LNCaP clone FGC (cell line): Measurements from ENCODE around the gene WDR64.

Experiments
- DNase-seq: peaks from one replicate; pipeline ENCODE4 v3.0.0-alpha.2; 2011; ENCODE audit warnings: low read depth
- H3K4me3 ChIP-seq: 2 replicates; pipeline ENCODE4 v1.5.1; 2011; ENCODE audit warnings: mild to moderate bottlenecking, low read depth, low read length, control low read depth
- TF ChIP-seq, protein P1 (sequence below): IDR thresholded peaks from 2 replicates; pipeline ENCODE4 v1.5.1; 2012; ENCODE audit warnings: mild to moderate bottlenecking; ENCODE audit not compliant: control insufficient read depth, insufficient read depth; ENCODE audit errors: extremely low read depth

The WDR64 gene

DNA sequence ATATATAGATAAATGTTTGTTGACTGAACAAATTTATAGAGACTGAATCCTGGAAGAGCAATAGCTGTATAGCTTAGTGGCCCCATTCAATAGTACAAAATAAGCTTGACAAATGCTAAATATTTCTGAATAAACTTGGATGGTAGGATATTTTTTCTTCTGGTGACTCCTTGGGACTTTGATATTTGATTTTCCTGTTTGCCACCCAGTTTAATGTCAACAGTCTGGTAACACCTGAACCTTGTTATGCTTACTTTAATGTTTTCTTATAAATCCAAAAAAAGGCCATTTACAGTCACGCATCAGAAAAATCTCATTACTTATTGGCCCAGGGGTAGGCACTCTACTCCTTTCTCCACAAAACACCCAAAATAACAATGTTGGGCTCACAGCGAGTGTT, 30.8 kb downstream of the WDR64 start:
- TF ChIP-seq, protein P1, sequence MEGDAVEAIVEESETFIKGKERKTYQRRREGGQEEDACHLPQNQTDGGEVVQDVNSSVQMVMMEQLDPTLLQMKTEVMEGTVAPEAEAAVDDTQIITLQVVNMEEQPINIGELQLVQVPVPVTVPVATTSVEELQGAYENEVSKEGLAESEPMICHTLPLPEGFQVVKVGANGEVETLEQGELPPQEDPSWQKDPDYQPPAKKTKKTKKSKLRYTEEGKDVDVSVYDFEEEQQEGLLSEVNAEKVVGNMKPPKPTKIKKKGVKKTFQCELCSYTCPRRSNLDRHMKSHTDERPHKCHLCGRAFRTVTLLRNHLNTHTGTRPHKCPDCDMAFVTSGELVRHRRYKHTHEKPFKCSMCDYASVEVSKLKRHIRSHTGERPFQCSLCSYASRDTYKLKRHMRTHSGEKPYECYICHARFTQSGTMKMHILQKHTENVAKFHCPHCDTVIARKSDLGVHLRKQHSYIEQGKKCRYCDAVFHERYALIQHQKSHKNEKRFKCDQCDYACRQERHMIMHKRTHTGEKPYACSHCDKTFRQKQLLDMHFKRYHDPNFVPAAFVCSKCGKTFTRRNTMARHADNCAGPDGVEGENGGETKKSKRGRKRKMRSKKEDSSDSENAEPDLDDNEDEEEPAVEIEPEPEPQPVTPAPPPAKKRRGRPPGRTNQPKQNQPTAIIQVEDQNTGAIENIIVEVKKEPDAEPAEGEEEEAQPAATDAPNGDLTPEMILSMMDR: no peak
- no peak overlapping the region for H3K4me3 ChIP-seq
- no peak for DNase-seq

DNA sequence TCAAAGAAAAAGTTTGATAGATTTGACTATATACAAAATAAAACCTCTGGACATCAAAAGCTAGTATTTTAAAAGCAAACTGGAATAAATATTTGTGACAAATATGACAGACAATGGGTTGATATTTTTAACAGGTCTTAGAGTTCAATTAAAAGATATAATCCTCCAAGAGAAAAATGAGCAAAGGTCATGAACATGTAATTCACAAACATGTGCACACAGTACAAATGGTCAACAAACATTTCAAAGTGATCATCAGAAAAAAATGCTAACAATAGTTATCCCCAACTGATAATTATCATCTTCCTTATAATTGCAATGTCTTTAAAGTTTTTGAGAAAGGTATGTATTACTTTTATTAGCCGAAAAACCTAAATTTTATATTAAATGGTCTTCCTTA, 32.0 kb downstream of the WDR64 start:
- no peak for DNase-seq
- no peak overlapping the region for H3K4me3 ChIP-seq
- TF ChIP-seq, protein P1: no peak

DNA sequence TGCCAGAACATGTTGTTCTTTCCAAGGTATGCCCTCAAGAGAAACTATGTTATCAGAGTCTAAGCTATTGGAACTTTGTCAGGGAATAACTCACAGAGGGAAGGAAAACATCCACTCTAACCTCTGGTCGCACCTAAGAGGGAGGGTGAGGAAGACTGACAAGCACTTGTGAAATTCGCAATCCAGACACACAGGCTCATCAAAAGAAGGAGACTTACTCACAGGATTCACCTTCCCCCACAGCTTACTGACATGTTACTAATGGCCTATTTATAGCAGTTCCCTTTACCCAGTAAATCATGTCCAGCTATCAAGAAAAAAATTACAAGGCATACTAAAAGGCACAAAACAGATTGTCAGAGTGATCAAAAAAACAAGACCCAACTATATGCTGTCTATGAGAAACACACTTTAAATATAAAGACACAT, 36.9 kb downstream of the WDR64 start:
- DNase-seq: no peak
- TF ChIP-seq, protein P1: no peak
- no peak overlapping the region for H3K4me3 ChIP-seq

DNA sequence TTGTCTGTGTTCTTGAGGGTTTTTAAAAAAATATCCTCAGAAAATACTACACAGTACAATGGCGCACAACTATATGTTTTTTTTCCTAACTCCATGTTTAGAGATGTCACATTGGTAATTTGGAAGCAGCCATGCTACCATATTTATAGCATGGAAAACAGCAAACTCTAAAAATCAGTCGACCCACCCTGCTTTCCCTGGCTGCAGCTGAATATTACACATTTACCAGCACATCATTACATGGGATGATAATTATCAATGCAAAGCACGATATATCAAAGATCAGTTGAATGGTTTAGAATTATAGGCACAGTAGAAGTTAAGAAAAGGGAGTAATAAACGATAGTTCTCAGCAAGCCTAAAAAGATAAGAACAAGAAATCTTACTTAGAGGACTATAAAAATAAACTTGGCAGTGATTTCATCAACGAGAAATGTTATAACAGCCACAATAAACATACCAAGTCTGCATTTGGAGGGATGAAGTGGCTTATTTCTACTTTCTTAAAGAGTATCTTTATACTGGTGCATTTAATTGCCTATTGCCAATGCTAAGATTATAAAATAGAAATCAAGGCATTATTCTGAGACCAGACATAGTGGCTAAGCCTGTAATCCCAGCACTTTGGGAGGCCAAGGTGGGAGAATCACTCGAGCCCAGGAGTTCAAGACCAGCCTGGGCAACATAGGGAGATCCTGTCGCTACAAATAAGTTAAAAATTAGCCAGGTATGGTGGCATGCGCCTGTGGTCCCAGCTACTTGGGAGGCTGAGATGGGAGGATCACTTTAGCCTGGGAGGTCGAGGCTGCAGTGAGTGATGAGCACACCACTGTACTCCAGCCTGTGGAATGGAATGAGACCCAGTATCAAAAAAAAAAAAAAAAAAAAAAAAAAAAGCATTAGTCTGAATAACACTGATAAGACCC, 43.4 kb downstream of the WDR64 start:
- DNase-seq: no peak
- TF ChIP-seq, protein P1: no peak

DNA sequence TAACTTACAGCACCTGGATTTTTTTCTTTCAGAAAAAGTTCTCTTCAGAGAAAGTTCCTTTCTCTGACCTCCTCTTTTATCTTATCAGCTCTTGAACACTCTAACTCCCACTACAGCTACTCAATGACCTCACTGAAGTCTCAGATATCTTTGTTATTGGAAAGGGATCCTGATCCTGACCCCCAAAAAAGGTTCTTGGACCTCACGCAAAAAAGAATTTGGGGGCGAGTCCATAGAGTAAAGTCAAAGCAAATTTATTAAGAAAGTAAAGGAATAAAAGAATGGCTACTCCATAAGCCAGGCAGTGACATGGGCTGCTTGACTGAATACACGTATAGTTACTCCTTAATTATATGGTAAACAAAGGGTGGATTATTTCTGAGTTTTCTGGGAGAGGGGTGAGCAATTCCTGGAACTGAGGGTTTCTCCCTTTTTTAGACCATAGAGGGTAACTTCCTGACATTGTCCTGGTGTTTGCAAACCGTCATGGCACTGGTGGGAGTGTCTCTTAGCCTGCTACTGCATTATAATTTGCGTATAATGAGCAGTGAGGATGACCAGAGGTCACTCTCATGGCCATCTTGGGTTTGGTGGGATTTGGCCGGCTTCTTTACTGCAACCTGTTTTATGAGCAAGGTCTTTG, 44.2 kb downstream of the WDR64 start:
- TF ChIP-seq, protein P1: no peak
- no peak overlapping the region for H3K4me3 ChIP-seq
- no peak for DNase-seq

More for the DNA sequence above, 43.4 kb downstream of the WDR64 start:
- no peak overlapping the region for H3K4me3 ChIP-seq

DNA sequence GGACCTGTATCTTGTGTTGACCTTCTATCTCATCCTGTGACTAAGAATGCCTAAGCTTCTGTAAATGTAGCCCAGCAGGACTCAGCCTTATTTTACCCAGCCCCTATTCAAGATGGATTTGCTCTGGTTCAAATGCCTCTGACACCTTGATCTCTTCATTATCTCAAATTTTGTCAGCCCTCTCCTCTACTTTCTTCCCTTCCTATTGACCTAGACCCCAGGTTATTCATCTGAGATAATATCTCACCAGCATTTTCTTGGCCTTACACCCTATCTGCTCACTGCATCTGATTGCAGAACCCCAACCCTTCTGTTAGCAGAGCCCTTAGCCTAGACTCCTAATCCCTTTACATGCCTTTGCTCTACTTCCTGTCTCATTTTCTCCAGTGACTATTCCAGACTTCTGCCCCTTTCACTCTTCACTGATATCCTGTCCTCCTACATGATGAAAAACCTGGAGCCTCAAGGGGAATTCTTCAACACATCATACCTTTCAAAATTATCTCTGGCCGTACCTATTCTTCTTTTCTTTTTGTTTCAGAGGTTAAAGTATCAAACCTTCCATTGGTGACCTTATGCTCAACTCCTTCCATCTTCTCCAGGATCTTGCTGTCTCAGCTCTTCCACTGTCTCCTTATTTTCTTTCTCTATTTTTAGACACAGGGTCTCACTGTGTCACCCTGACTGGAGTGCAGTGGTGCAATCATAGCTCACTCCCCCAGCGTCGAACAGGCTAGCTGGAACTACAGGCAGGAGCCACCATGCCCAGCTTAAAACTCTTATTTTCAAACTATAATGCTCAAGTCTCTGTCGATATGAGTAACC, 44.9 kb downstream of the WDR64 start:
- TF ChIP-seq, protein P1: no peak
- DNase-seq: no peak
- H3K4me3 ChIP-seq: no peak overlapping the region
